Lower leg skin (tissue), 4 donors: Measurements from ENCODE around the gene TGM1. TPM values are rescaled to one million over a fixed set of nuclear protein-coding genes. Genes with fewer than 3 reads are reported as not detected.
A peak's percentile ranks its signal among the peaks of the same experiment; 100 is the strongest.

ENCODE experiments used
- DNase-seq, 2 donors: peaks; one replicate each; pipeline ENCODE4 v3.0.0-alpha.2; 2019; ENCODE audit warnings: low spot score in 2 of 2
- H3K4me3 ChIP-seq: fragments of 200-600 bp; sonication (generic); 2 replicates; pipeline ENCODE4 v1.5.1; 2017; ENCODE audit warnings: mild to moderate bottlenecking, low read depth; ENCODE audit not compliant: poor library complexity, severe bottlenecking
- CTCF ChIP-seq, 3 donors: fragments of 450-650 bp; IDR thresholded peaks; one replicate each; pipeline ENCODE4 v1.5.1; 2016; ENCODE audit warnings: antibody characterized with exemption in 3 of 3, mild to moderate bottlenecking in 3 of 3, moderate library complexity in 2 of 3
- POLR2A ChIP-seq, 2 donors: fragments of 450-650 bp; IDR thresholded peaks; one replicate each; pipeline ENCODE4 v1.6.1; 2016 to 2017; ENCODE audit warnings: antibody characterized with exemption in 2 of 2, mild to moderate bottlenecking in 1 of 2, moderate library complexity in 1 of 2
- WGBS, 2 donors: methylation state at CpG; one replicate each; pipeline ENCODE4 v1.1.5; 2018; 5-methylcytosine and 5-hydroxymethylcytosine counted together
- intact Hi-C: fragments of 100-400 bp; cut with DNase I; formaldehyde crosslinking; loops from one replicate; pipeline ENCODE4 v1.15.0; 2023; ENCODE audit warnings: low total_unique reads
- total RNA-seq, 4 donors: library from RNA; depleted of rRNA; stranded (reverse); fragments of >200 nt; gene quantifications; one replicate each; pipeline ENCODE4 v1.1.0, GENCODE V29; 2016

Gene TGM1
- total RNA-seq, 4 donors from 2014 or later: 160 to 283 (median 235) TPM

GRCh38 chr14:24300326-24300980, 37.5 kb upstream of the TGM1 start:
- peak overlapping the region; percentile 85 for H3K4me3 ChIP-seq
- TF ChIP-seq CTCF (IDR thresholded peaks at IDR 0.05) (no peak), POLR2A (IDR thresholded peaks at IDR 0.05) (no peak)
- peak in 1 of 2 donors; percentile 70 for DNase-seq
- intact Hi-C loops: no loop called here
- 25 to 29% methylated on average over 16 of the region's 16 CpGs for WGBS, 2 donors

GRCh38 chr14:24299255-24300191, 36.5 kb upstream of the TGM1 start, which contains the start of the genes DHRS1 and NOP9:
Gene DHRS1 (minus strand): TSS chr14:24299780. CDS start chr14:24299106, 674 bp downstream.
Gene NOP9 (plus strand): TSS chr14:24299850. CDS start chr14:24299955, 105 bp downstream.
- intact Hi-C loops: no loop called here
- 0 to 1% methylated on average over 47 to 66 of the region's 75 CpGs for WGBS, 2 donors
- H3K4me3 ChIP-seq: peak within 1 kb of the TSS; percentile 85
- TF ChIP-seq POLR2A (IDR thresholded peaks at IDR 0.05) (peak in 1 of 2 donors; percentile 32), CTCF (IDR thresholded peaks at IDR 0.05) (no peak)
- DNase-seq: peak; percentile 90 to 99

- WGBS, 2 donors: 31 to 38% methylated on average over 7 of the region's 7 CpGs
- TF ChIP-seq CTCF (IDR thresholded peaks at IDR 0.05) (no peak), POLR2A (IDR thresholded peaks at IDR 0.05) (no peak)
- peak overlapping the region; percentile 85 for H3K4me3 ChIP-seq
- intact Hi-C loops: no loop called here
- DNase-seq: no peak
Observed at GRCh38 chr14:24298892-24299254, 35.9 kb upstream of the TGM1 start.

- intact Hi-C loops: loop anchor here (2.0 kb wide), 1 partner anchor 55 kb away; the partner anchor contains the start of gene TINF2
- H3K4me3 ChIP-seq: no peak overlapping the region
- DNase-seq: no peak
- peak in 1 of 3 donors; percentile 16 for TF ChIP-seq CTCF (IDR thresholded peaks at IDR 0.05)
- TF ChIP-seq POLR2A (IDR thresholded peaks at IDR 0.05): no peak
- WGBS, 2 donors: 40 to 45% methylated on average over 5 of the region's 5 CpGs
Observed at GRCh38 chr14:24297190-24297964, 34.4 kb upstream of the TGM1 start.

GRCh38 chr14:24296341-24297157, 33.6 kb upstream of the TGM1 start:
- intact Hi-C loops: loop anchor here (2.0 kb wide), 1 partner anchor 54 kb away; the partner anchor contains the start of gene TINF2
- no peak overlapping the region for H3K4me3 ChIP-seq
- 50 to 53% methylated on average over 12 of the region's 12 CpGs for WGBS, 2 donors
- TF ChIP-seq CTCF (IDR thresholded peaks at IDR 0.05) (no peak), POLR2A (IDR thresholded peaks at IDR 0.05) (no peak)
- no peak for DNase-seq
